GM12872 (cell line): ENCODE measurements around the gene TMEM41B.

Experiments used
- CTCF ChIP-seq: IDR thresholded peaks from 3 replicates; pipeline ENCODE4 v1.5.1; 2011; ENCODE audit warnings: low read depth, mild to moderate bottlenecking, low read length, moderate library complexity; ENCODE audit not compliant: insufficient read depth

TMEM41B gene

GRCh38 chr11:9314291-9315077 lies at the start of gene TMEM41B:
Gene TMEM41B (minus strand): TSS chr11:9314593. CDS start chr11:9314441, 152 bp downstream.
- TF ChIP-seq CTCF: no peak

GRCh38 chr11:9362393-9362863 lies 48.0 kb upstream of the TMEM41B start:
- TF ChIP-seq CTCF: no peak

GRCh38 chr11:9357041-9357440 lies 42.6 kb upstream of the TMEM41B start:
- no peak for TF ChIP-seq CTCF

GRCh38 chr11:9351321-9351881 lies 37.0 kb upstream of the TMEM41B start:
- TF ChIP-seq CTCF: no peak

GRCh38 chr11:9347100-9347499 lies 32.7 kb upstream of the TMEM41B start:
- TF ChIP-seq CTCF: no peak

- no peak for TF ChIP-seq CTCF
Observed at GRCh38 chr11:9344061-9344680, 29.8 kb upstream of the TMEM41B start.

GRCh38 chr11:9341638-9342178 lies 27.3 kb upstream of the TMEM41B start:
- TF ChIP-seq CTCF: no peak
